Mesodermal cell (in vitro differentiated cells): ENCODE measurements around the gene FRG2.
"Not testable (repeated sequence)": the region's sequence is repeated elsewhere in the genome, so short reads cannot be mapped to it uniquely, and the experiment has no call there.

Experiments used
- H3K27ac ChIP-seq: 2 replicates; pipeline ENCODE4 v1.7.0; 2013; ENCODE audit warnings: mild to moderate bottlenecking, low read depth, low read length, moderate library complexity; ENCODE audit not compliant: severe bottlenecking
- H3K36me3 ChIP-seq: 2 replicates; pipeline ENCODE4 v1.7.1; 2013; ENCODE audit warnings: mild to moderate bottlenecking, low read length, moderate library complexity; ENCODE audit not compliant: control insufficient read depth, insufficient read depth
- H3K4me1 ChIP-seq: one replicate; pipeline ENCODE4 v1.7.1; 2013; ENCODE audit warnings: mild to moderate bottlenecking, low read length; ENCODE audit not compliant: insufficient read depth, control insufficient read depth, poor library complexity, severe bottlenecking
- H3K4me3 ChIP-seq: 2 replicates; pipeline ENCODE4 v1.7.0; 2013; ENCODE audit warnings: low read length, control low read depth, mild to moderate bottlenecking; ENCODE audit not compliant: insufficient read depth, poor library complexity, severe bottlenecking; ENCODE audit errors: extremely low read depth
- H3K9me3 ChIP-seq: 2 replicates; pipeline ENCODE4 v1.7.1; 2013; ENCODE audit warnings: mild to moderate bottlenecking, low read length, moderate library complexity; ENCODE audit not compliant: control insufficient read depth
- WGBS, 2 experiments: methylation state at CpG; one replicate each; pipeline ENCODE4 v1.1.5; 2013; ENCODE audit warnings: missing lambda C conversion rate in 2 of 2; ENCODE audit not compliant: insufficient coverage in 2 of 2; 5-methylcytosine and 5-hydroxymethylcytosine counted together

FRG2 gene

GRCh38 chr4:190015538-190016368, 11.3 kb downstream of the FRG2 start:
- Histone ChIP-seq H3K27ac (no peak overlapping the region), H3K36me3 (no peaks in the 10 kb centered on the region), H3K9me3 (peaks cover 43% of the 10 kb centered on the region), H3K4me1 (no peaks in the 10 kb centered on the region), H3K4me3 (no peak overlapping the region)
- 80 to 85% methylated on average over 35 to 37 of the region's 43 CpGs for WGBS, 2 experiments

GRCh38 chr4:190014771-190015537, 12.1 kb downstream of the FRG2 start:
- Histone ChIP-seq H3K4me1 (no peaks in the 10 kb centered on the region), H3K9me3 (peaks cover 35% of the 10 kb centered on the region), H3K27ac (no peak overlapping the region), H3K36me3 (no peaks in the 10 kb centered on the region), H3K4me3 (no peak overlapping the region)
- 83 to 85% methylated on average over 52 to 76 of the region's 76 CpGs for WGBS, 2 experiments

- H3K36me3 ChIP-seq, H3K4me3 ChIP-seq, H3K9me3 ChIP-seq, H3K4me1 ChIP-seq, H3K27ac ChIP-seq: not testable (repeated sequence)
- no CpG with 5 or more reads among the region's 3 CpGs for WGBS, 2 experiments
Observed at GRCh38 chr4:189989941-189990340, 37.1 kb downstream of the FRG2 start.

- H3K4me1 ChIP-seq = no peaks in the 10 kb centered on the region
- H3K27ac ChIP-seq = no peak overlapping the region
- H3K36me3 ChIP-seq = no peaks in the 10 kb centered on the region
- 65 to 80% methylated on average over 1 to 2 of the region's 3 CpGs for WGBS, 2 experiments
- peaks cover 5% of the 10 kb centered on the region for H3K9me3 ChIP-seq
- H3K4me3 ChIP-seq = no peak overlapping the region
Observed at GRCh38 chr4:189988877-189989431, 38.1 kb downstream of the FRG2 start.

- H3K4me3 ChIP-seq, H3K9me3 ChIP-seq, H3K36me3 ChIP-seq, H3K4me1 ChIP-seq, H3K27ac ChIP-seq: not testable (repeated sequence)
- WGBS, 2 experiments = 92 to 93% methylated on average over 2 to 3 of the region's 4 CpGs
Observed at GRCh38 chr4:189985651-189986243, 41.3 kb downstream of the FRG2 start.

GRCh38 chr4:189984661-189985060, 42.4 kb downstream of the FRG2 start:
- 87 to 90% methylated on average over 9 to 18 of the region's 31 CpGs for WGBS, 2 experiments
- not testable (repeated sequence) for H3K4me3 ChIP-seq, H3K36me3 ChIP-seq, H3K27ac ChIP-seq, H3K9me3 ChIP-seq, H3K4me1 ChIP-seq

GRCh38 chr4:189983916-189984526, 43.0 kb downstream of the FRG2 start:
- not testable (repeated sequence) for H3K27ac ChIP-seq, H3K36me3 ChIP-seq, H3K4me1 ChIP-seq, H3K4me3 ChIP-seq, H3K9me3 ChIP-seq
- WGBS, 2 experiments = 91 to 94% methylated on average over 5 to 18 of the region's 41 CpGs

- Histone ChIP-seq H3K4me3 (no peak overlapping the region), H3K9me3 (no peaks in the 10 kb centered on the region), H3K36me3 (no peaks in the 10 kb centered on the region), H3K27ac (no peak overlapping the region), H3K4me1 (no peaks in the 10 kb centered on the region)
- WGBS, 2 experiments = 70 to 71% methylated on average over 6 to 8 of the region's 8 CpGs
Observed at GRCh38 chr4:189981970-189982369, 45.1 kb downstream of the FRG2 start.

- H3K4me3 ChIP-seq, H3K27ac ChIP-seq, H3K36me3 ChIP-seq, H3K9me3 ChIP-seq, H3K4me1 ChIP-seq: not testable (repeated sequence)
- WGBS, 2 experiments = 26 to 30% methylated on average over 2 of the region's 2 CpGs
Observed at GRCh38 chr4:189980292-189980691, 46.8 kb downstream of the FRG2 start.

GRCh38 chr4:189979196-189980047, 47.6 kb downstream of the FRG2 start:
- 71 to 72% methylated on average over 6 to 8 of the region's 10 CpGs for WGBS, 2 experiments
- H3K9me3 ChIP-seq = no peaks in the 10 kb centered on the region
- no peak overlapping the region for H3K4me3 ChIP-seq
- H3K36me3 ChIP-seq = no peaks in the 10 kb centered on the region
- no peak overlapping the region for H3K27ac ChIP-seq
- H3K4me1 ChIP-seq = no peaks in the 10 kb centered on the region
